OCI-LY1 (cell line): ENCODE measurements around the gene SLC10A6.

Experiments
- CTCF ChIP-seq: fragments of 200-600 bp; sonication (generic), shearing (Covaris generic); IDR thresholded peaks from 2 replicates; pipeline ENCODE4 v1.5.1; 2017; ENCODE audit warnings: mild to moderate bottlenecking, antibody characterized with exemption, low read length, moderate library complexity, mixed read lengths
- EZH2 ChIP-seq: fragments of 200-600 bp; sonication (generic), shearing (Covaris generic); IDR thresholded peaks from 2 replicates; pipeline ENCODE4 v1.8.0; 2017; ENCODE audit warnings: borderline replicate concordance, mixed run types, mild to moderate bottlenecking, antibody characterized with exemption, low read length, moderate library complexity, mixed read lengths

- no peak for TF ChIP-seq CTCF
- TF ChIP-seq EZH2: no peak
Observed at GRCh38 chr4:86845593-86845992, 3.6 kb downstream of the SLC10A6 start.
